ENCODE data around the gene PDZD8.

PDZD8 gene

DNA sequence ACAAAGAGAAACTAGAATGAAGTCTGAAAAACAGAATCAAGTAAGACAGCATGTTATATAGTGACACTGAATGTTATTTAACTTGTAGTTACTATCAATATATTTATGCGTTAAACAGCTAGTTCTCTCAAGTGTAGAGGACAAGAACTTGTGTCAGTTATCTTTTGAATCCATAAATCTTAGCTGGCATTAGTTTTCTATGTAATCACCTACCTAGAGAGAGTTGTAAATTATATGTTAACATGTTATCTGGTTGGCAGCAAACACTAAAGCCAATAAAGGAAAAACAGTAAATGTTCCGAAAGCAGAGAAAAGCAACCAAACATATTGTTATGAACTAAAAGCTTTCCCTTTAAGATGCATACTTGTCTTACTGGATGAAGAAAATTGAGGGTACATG lies 97.6 kb downstream of the PDZD8 start:
- TF ChIP-seq, protein P1, sequence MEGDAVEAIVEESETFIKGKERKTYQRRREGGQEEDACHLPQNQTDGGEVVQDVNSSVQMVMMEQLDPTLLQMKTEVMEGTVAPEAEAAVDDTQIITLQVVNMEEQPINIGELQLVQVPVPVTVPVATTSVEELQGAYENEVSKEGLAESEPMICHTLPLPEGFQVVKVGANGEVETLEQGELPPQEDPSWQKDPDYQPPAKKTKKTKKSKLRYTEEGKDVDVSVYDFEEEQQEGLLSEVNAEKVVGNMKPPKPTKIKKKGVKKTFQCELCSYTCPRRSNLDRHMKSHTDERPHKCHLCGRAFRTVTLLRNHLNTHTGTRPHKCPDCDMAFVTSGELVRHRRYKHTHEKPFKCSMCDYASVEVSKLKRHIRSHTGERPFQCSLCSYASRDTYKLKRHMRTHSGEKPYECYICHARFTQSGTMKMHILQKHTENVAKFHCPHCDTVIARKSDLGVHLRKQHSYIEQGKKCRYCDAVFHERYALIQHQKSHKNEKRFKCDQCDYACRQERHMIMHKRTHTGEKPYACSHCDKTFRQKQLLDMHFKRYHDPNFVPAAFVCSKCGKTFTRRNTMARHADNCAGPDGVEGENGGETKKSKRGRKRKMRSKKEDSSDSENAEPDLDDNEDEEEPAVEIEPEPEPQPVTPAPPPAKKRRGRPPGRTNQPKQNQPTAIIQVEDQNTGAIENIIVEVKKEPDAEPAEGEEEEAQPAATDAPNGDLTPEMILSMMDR (IDR thresholded peaks at IDR 0.05; ENCODE audit: low read depth, low read length): no peak
- TF ChIP-seq, protein P2, sequence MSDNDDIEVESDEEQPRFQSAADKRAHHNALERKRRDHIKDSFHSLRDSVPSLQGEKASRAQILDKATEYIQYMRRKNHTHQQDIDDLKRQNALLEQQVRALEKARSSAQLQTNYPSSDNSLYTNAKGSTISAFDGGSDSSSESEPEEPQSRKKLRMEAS (IDR thresholded peaks at IDR 0.05; ENCODE audit: low read depth, low read length): no peak
- TF ChIP-seq MYC (IDR thresholded peaks at IDR 0.05; ENCODE audit: low read depth, low read length) (no peak), POLR2A (IDR thresholded peaks at IDR 0.05; ENCODE audit: extremely low read depth, insufficient read length) (no peak)
- no peak for DNase-seq (ENCODE audit: low read depth)
- H3K4me3 ChIP-seq (ENCODE audit: low read depth, low read length): no peak overlapping the region

DNA sequence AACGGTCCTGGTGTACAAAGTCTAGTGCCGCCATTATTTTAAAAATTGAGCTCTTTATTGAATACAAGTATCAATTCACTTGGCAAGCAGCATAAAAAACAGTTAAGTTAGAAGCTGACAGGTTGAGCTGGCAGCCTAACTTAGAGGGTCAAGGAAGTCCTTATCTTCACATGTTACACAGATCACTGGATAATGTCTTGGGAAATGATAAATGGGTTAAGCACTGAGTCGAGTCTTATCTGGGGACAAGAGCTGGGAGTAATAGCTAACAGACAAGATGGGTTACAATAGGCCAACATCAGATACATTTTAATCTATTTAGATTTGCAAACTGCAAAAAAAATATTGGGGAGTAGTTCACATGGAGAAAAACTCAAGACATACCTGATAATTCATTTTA lies 100.1 kb downstream of the PDZD8 start:
- H3K4me3 ChIP-seq (ENCODE audit: low read depth, low read length): no peak overlapping the region
- no peak for DNase-seq (ENCODE audit: low read depth)
- TF ChIP-seq, protein P2 (IDR thresholded peaks at IDR 0.05; ENCODE audit: low read depth, low read length): no peak
- TF ChIP-seq POLR2A (IDR thresholded peaks at IDR 0.05; ENCODE audit: extremely low read depth, insufficient read length) (no peak), MYC (IDR thresholded peaks at IDR 0.05; ENCODE audit: low read depth, low read length) (no peak)
- TF ChIP-seq, protein P1 (IDR thresholded peaks at IDR 0.05; ENCODE audit: low read depth, low read length): no peak

DNA sequence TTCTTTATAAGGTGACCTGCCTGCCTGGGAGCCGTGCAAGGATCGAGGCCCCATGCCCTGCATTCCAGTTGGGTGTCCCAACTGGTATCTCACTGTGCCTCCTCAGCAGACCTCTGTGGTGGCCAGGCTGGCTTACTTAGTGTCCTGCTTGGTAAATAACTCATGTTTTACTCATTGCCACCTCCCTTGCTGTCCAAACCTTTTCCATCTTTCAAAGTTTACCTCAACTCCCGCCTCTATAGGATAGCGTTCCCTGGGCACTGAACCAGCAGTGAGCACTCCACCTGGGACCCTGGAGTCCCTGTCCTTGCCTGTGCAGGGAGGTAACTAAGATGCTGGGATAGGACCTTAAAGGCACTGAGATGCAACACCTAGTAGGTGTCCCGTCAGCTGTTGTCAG lies 100.7 kb downstream of the PDZD8 start:
- no peak for DNase-seq (ENCODE audit: low read depth)
- no peak for TF ChIP-seq POLR2A (IDR thresholded peaks at IDR 0.05; ENCODE audit: extremely low read depth, insufficient read length)
- TF ChIP-seq, protein P2 (IDR thresholded peaks at IDR 0.05; ENCODE audit: low read depth, low read length): no peak
- TF ChIP-seq MYC (IDR thresholded peaks at IDR 0.05; ENCODE audit: low read depth, low read length): no peak
- TF ChIP-seq, protein P1 (IDR thresholded peaks at IDR 0.05; ENCODE audit: low read depth, low read length): no peak
- H3K4me3 ChIP-seq (ENCODE audit: low read depth, low read length): no peak overlapping the region

DNA sequence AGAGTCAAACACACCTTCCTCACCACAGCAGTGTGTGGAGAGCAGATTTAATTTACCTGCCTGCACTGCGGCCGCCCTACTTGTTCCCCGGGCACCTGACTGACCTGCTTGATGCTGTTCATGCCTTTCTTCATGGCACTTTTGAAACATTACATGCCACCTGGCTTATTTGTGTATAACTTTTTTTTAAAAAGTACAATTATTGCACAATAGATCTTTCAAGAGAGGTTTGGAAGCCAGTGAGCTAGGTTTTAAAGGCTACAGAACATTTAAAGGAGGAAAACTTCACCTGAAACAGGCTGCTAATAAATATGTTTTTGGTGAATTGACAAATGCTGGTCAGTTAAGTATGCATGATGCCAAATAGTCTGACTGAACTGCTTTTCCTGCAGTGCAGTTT lies 101.3 kb downstream of the PDZD8 start:
- no peak overlapping the region for H3K4me3 ChIP-seq (ENCODE audit: low read depth, low read length)
- no peak for DNase-seq (ENCODE audit: low read depth)
- TF ChIP-seq MYC (IDR thresholded peaks at IDR 0.05; ENCODE audit: low read depth, low read length) (no peak), POLR2A (IDR thresholded peaks at IDR 0.05; ENCODE audit: extremely low read depth, insufficient read length) (no peak)
- TF ChIP-seq, protein P1 (IDR thresholded peaks at IDR 0.05; ENCODE audit: low read depth, low read length): no peak
- TF ChIP-seq, protein P2 (IDR thresholded peaks at IDR 0.05; ENCODE audit: low read depth, low read length): no peak

DNA sequence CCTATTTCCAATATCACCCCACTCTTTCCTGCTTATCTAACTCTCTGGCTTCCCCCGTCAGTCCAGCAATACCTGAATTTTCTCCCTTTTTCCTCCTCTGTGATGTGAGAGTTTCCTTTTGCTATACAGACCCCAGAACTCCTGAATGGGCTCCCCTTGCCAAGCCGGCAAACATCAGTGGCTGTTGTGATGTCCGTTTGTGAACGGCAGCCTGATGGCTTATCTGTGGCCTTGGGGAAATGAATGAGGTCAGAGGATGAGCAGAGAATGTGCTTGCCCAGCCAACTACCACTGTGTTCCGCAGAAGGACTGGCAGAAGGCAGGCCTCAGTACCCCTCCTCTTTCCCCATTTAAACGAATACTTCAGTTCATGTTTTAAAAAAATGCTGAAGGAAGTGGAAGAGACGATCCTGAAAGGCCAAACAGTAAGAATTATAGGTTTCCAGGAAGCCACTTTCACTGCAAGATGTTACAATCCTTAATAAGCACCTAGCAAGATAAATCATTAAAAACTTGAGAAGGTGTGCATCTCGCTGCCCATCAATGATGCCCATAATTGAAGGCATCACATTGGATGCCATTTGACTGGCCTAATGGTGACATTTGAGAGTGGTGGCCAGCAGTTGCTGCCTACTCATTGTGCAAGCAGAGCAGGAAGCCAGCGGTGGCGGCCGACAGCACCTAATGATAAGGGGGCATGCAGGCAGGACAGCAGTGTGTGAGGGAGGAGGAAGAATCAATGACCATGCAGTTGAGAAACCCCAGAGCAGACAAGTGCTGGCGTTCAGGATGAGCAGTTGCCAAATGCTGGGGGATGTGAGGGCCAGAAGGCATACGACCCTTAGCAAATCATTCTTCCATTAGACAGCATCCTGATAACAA lies 102.8 kb downstream of the PDZD8 start:
- peak; percentile 20 for DNase-seq (ENCODE audit: low read depth)
- no peak overlapping the region for H3K4me3 ChIP-seq (ENCODE audit: low read depth, low read length)
- TF ChIP-seq, protein P2 (IDR thresholded peaks at IDR 0.05; ENCODE audit: low read depth, low read length): peak; percentile 38; the same call in 1 of the 2 replicates
- 0 out of 2 replicates have a peak, but pooled peaks have one; percentile 18 for TF ChIP-seq MYC (IDR thresholded peaks at IDR 0.05; ENCODE audit: low read depth, low read length)
- TF ChIP-seq POLR2A (IDR thresholded peaks at IDR 0.05; ENCODE audit: extremely low read depth, insufficient read length): no peak

DNA sequence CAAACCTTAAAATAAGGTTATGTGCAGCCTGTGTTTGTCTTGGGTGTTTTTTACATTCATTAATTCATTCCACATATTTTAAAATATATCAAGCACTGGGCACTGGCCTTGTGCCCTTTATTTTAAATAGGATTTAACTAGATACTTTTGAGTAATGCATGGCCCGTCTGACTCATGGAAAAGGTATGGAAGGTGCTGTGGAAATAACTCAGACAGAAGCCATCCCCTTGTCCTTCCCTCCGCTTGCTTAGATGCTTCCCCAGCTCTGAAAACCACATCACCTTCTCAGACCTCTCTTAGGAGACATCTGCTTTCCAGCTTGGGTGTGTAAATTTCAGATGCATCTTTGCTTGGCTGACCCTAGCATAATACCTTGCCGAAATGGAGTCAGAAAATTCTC lies 103.8 kb downstream of the PDZD8 start:
- DNase-seq (ENCODE audit: low read depth): no peak
- TF ChIP-seq MYC (IDR thresholded peaks at IDR 0.05; ENCODE audit: low read depth, low read length) (no peak), POLR2A (IDR thresholded peaks at IDR 0.05; ENCODE audit: extremely low read depth, insufficient read length) (no peak)
- TF ChIP-seq, protein P2 (IDR thresholded peaks at IDR 0.05; ENCODE audit: low read depth, low read length): no peak
- TF ChIP-seq, protein P1 (IDR thresholded peaks at IDR 0.05; ENCODE audit: low read depth, low read length): no peak
- H3K4me3 ChIP-seq (ENCODE audit: low read depth, low read length): no peak overlapping the region
